HEK293 (cell line): ENCODE data around the gene ZFHX3.

ENCODE experiments used
- CTCF ChIP-seq: fragments of 450-650 bp; formaldehyde crosslinking; IDR thresholded peaks from 2 replicates; pipeline ENCODE4 v1.5.1; 2016; ENCODE audit warnings: missing biosample characterization, missing genetic modification characterization
- GLI4 ChIP-seq: fragments of 450-650 bp; formaldehyde crosslinking; IDR thresholded peaks from 2 replicates; pipeline ENCODE4 v1.5.1; 2016; ENCODE audit warnings: missing biosample characterization, missing genetic modification characterization
- ZFHX2 ChIP-seq: fragments of 450-650 bp; formaldehyde crosslinking; conservative IDR thresholded peaks from 2 replicates; pipeline ENCODE4 v1.5.1; 2016; ENCODE audit warnings: missing biosample characterization, missing genetic modification characterization
- ZNF121 ChIP-seq: fragments of 450-650 bp; formaldehyde crosslinking; IDR thresholded peaks from 2 replicates; pipeline ENCODE4 v1.5.1; 2016; ENCODE audit warnings: missing biosample characterization, missing genetic modification characterization
- ZNF155 ChIP-seq: fragments of 450-650 bp; formaldehyde crosslinking; IDR thresholded peaks from 2 replicates; pipeline ENCODE4 v1.5.1; 2016; ENCODE audit warnings: missing biosample characterization, missing genetic modification characterization

GRCh38 chr16:72910875-72911274, 137.1 kb downstream of the ZFHX3 start:
- TF ChIP-seq GLI4 (tag by site-specific recombination) = no peak
- TF ChIP-seq CTCF (tag by site-specific recombination) = no peak
- no peak for TF ChIP-seq ZNF121 (tag by site-specific recombination)
- no peak for TF ChIP-seq ZFHX2 (tag by site-specific recombination)
- TF ChIP-seq ZNF155 (tag by site-specific recombination) = no peak
